Kidney tubule cell (primary cell): ENCODE data around the gene BNIP3.

Source experiments
- DNase-seq: peaks from one replicate; pipeline ENCODE4 v3.0.0-alpha.2; 2018; ENCODE audit warnings: low spot score

Gene BNIP3

DNA sequence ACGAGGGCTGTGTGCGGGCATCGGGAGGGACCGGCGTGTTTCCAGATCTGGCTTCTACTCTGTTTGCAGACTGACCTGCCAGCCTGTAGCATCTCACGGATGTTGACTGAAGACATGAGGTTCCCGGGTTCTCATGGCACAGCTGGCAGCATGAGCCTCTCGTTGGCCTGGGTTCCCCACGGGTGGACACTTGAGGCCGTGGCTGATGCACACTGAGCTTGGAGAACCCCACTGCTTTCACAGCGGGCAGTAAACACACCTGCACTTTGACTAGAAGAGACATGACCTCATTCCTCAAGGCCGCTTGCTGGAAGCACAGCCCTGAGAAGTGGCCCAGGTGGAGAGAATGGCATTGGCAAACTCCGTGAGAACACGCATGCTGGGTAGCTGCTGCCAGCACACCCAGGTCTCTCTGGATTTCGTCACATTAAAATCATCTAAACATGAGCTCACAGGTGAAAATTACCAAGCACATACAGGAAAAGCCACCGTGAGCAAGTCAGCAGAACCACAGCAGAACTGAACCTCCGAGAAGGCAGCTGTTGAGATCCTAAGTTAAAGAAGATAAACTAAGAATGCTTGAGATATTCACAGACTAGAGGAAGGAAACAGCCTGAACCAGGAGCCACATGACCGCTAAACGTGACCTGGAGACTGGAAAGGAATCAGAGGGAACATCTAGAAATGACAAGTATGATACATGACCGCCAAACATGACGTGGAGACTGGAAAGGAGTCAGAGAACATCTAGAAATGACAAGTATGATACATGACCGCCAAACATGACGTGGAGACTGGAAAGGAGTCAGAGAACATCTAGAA lies 32.5 kb downstream of the BNIP3 start:
- DNase-seq, result no peak

DNA sequence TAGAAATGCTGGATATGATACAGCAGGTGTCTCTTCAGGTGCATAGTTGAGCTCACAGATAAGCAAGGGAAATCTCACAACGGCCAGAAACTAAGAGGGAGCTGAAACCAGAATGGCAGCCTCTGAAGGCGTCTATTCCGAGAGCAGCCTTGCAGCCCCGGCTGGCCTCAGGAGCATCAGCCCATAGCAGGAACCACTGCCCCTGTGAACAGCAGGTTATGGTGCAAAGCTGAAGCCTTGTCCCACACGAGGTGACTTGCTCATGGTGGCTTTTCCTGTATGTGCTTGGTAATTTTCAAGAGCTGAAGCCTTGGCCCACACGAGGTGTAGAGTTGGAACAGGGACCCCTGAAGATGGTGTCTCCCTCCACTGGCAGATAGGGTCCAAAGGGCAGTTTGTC lies 33.2 kb downstream of the BNIP3 start:
- DNase-seq, result no peak

DNA sequence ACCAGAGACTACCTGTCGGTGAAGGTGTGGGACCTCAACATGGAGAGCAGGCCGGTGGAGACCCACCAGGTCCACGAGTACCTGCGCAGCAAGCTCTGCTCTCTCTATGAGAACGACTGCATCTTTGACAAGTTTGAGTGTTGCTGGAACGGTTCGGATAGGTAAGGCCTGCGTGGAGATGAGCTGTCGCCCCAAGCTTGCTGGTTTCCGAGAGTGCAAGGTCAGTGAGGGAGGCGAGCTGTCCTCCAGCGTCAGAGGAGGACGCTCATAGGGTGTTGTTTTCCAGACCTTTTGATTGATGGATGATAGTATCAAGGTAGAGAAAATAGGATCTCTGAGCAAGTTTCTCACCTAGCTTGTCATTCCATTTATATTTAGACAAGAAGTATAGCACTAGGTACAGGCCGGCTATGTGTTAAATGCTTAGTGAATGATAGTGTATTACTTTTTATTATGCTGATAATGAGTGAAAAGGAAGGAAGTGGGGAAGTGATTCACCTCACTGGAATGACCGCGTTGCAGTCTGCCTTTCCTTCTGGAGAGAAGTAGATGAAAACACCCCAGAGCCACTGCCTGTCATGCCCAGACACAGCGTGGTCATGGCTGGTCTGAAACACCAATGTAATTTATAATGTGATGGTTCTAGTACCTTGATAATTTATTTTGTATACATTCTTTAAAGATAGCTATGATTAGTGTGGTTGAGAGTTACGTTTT lies 33.9 kb downstream of the BNIP3 start:
- DNase-seq, result peak; percentile 82

DNA sequence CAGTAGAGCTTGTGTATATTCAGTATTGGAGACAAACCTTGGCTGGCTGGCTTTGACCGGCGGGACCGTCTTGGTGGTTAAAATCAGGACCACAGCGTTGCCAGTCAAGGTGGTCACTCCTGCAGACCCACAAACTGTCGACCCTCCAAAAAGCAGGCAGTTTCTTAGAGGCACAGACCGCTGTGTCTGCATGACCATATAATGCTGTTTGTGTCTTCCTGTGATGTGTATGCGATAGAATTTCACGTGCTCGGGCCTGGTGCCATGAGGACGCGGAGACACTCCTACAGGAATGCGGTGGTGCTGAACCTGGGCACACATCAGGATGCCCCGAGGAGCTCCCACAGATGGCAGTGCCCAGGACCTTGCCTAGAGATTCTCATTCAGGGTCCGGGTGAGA lies 34.8 kb downstream of the BNIP3 start:
- no peak for DNase-seq

DNA sequence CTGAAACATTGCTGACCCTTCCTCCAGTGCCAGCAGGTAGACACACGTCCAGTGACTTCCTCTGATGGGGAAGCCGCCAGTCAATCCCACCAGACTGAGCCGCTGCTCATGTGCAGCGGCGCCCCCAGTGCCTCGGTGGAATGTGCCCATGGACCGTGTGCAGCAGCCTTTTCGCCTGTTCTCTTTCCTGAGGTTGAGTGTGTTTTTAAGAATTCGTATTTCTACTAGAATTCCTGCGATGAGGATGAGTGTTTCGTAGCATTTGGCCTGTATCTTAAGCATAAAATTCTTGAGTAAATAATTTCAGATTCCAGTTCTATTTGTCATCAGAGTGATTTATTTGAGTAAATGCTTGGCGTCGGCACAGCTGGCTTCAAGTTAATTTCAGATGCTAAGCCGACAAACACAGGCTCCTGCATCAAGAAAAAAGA lies 35.4 kb downstream of the BNIP3 start:
- peak; percentile 63 for DNase-seq

DNA sequence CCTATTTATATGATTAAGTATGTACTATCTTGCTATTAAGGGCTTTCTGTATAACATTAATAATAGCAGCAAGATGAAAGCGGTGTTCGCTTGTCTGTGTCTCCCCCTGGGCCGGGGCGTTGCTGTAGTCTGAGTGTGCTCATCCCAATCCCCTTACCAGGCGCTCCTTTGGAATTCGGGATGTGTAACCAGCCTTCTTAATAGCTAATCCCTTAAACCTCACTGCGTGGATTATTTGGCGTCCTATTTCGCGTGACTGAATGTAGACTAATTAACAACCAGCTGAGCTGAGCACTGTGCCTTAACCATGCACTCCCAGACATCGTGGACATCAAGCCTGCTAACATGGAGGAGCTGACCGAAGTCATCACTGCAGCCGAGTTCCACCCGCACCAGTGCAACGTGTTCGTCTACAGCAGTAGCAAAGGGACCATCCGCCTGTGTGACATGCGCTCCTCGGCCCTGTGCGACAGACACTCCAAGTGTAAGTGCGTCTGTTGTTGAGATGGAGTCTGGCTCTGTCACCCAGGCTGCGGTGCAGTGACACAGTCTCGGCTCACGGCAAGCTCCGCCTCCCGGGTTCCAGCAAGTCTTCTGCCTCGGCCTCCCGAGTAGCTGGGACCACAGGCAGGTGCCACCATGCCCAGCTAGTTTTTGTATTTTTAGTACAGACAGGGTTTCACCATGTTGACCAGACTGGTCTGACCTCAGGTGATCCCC lies 36.6 kb downstream of the BNIP3 start:
- peak; percentile 50 for DNase-seq

DNA sequence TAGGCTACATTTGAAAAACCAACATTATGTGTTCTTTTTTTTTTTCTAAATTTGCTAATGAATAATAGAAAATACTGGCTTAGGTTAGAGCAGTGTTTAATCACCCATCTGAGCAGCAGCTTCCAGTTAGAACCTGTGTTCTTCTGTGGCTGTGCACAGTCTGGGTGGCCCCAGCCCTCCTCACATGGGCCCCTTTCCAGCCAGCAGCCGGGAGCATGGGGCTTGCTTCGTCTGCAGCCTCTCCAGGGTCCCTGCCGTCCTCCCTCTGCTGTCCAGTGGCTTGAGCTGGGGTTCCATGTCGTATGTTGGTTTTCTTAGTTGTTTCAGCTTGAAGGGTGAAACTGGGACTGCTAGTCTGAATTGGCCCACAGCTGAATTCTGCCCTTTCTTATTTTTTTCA lies 37.3 kb downstream of the BNIP3 start:
- DNase-seq, result no peak

DNA sequence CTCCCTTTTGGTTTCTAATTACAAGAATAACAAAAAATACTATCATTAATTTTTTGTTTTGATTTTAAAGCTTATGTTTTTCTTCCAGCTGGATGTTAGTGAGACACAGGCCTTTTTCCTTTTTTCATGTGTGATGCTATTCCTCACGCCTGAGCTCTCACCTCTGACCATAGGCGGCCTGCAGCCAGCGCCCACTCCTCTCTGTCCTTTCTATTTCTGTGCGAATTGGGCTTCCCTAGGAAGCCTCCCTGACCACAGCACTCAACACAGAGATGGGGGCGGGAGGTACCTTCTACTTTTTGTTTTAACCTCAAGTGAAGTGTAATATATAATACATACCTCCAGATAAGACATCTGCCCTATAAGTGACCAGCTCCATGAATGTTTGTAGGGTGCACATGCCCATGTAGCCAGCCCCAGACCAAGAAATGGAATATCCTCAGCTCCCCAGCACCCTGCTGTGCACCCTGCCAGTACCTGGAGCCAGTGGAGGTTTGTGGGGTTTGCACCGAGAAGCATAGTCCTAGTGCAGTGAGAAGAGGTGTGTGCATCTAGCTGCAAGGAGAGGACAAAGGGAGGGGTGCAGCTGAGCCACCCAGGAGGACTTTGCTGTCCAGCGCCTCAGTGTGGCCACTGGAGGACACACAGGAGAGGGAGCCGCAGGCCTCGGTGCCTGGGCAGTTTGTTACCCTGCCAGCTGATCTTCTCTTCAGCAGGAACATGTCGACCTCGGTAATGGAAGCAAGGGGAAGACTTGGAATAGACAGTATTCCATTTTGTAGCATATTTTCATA lies 38.5 kb downstream of the BNIP3 start:
- DNase-seq, result peak; percentile 53

DNA sequence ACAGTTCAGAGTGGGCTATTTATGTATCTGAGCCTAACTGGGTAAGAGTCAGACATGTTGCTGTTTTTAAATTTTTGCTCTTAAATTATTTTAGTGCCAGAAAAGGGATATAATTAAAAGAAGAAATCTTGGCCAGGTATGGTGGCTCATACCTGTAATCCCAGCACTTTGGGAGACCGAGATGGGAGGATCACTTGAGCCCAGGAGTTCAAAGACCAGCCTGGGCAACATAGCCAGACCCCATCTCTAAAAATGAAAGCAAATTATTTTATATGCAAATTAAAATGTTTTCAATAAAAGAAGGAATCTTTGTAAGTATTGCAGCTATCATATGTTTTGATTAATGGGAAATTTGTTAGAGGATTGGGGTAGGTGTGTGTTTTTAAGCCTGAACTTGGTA lies 39.3 kb downstream of the BNIP3 start:
- no peak for DNase-seq

DNA sequence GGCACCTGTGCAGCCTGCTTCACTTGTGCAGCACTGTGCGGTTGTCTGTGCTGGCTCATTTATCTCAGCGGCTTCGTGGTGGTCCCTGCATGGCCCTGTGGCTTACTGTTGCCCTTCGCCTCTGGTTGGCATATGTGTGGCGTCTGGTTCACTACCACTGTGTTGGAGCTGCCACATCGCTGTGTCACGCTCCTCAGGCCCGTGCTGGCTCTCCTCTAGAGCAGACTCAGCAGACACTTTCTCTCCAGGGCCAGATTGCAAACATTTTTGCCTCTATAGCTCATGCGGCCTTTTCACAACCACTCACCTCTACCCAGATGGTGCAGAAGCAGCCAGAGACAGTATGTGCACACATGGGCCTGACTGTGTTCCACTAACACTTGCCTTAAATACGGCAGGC lies 43.0 kb downstream of the BNIP3 start:
- no peak for DNase-seq

DNA sequence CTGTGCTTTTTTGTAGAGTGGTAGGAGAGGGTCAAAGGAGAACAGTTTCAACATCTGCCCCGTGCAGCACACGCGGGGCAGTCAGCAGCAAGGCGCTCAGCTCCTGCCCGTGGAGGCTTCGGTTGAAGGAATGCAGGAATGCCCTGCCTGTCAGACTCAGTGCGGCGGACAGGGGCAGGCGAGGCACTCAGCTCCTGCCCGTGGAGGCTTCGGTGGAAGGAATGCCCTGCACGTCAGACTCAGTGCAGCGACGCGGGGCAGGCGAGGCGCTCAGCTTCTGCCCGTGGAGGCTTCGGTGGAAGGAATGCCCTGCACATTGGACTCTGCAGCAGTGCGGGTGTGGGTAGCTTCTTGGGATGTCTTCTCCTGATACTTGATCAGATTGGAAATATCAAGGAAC lies 43.9 kb downstream of the BNIP3 start:
- peak; percentile 65 for DNase-seq

DNA sequence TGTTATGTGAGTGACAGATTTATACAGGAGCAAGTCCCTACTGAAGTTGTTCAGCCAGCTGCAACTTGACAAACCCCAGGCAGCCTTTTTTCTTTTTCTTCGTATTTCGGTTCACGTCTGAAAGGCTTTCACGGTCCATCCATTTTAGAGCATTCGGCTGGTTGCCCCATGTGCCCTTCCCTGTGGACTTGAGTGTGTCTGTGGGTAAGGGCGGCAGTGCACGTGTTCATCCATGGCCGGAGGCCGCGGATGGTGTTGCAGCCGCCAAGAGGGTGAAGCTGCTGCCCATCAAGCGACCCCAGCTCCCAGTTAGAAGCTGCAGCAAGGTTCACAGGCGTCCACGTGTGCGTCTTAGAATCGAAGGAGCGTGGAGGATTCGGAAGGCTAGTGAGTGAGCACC lies 45.0 kb downstream of the BNIP3 start:
- no peak for DNase-seq

DNA sequence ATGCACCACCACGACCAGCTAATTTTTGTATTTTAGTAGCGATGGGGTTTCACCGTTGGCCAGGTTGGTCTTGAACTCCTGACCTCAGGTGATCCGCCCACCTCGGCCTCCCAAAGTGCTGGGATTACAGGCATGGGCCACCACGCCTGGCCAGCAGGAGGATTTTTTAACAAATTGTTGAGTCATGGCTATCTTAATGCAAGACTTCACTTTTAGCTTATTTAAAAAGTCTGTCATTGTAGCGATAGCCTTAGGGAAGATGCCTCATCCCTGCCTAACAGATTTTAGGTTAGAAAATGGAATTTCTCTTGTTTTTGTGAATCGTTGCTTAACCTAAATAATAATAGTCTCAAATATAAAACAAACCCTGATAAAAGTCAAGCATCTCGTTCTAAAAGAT lies 45.4 kb downstream of the BNIP3 start:
- DNase-seq, result no peak

DNA sequence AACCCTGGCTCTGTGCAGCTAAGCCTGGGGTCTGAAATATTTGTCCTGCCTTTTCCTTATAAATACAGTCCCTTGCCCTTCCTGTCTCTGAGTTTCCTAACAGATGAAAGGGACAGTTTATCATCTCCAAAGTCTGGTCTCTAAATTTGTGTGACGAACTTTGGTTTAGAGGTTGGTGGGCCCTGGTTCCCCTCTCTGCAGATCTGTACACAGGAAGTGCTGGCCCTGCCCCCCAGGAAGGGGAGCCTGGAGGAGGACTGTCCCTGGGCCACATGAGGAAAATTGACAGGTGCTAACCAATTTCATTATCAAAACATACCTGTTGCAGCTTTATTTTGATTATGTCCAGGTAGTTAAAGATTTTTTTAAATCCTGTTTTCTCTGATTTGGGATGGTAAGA lies 46.5 kb downstream of the BNIP3 start:
- no peak for DNase-seq

DNA sequence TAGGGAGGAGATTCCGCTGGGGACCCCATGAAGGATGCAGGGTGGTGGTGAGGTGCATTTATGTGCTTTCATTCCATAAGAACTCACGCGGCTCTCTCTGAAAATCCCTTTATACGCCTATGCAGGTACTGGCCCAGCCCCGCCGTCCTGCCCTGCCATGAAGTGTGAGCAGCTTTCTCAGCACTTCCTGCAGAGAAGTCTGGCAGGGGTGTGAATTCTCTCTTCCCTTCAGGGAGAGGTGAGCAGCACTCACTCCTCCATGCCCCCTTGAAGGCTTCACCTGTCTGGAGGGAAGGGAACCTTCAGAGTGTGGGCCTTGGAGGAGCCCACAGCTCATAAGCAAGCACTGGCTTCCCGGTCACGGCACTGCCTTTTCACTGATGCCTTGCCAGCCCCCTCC lies 47.0 kb downstream of the BNIP3 start:
- DNase-seq, result no peak

DNA sequence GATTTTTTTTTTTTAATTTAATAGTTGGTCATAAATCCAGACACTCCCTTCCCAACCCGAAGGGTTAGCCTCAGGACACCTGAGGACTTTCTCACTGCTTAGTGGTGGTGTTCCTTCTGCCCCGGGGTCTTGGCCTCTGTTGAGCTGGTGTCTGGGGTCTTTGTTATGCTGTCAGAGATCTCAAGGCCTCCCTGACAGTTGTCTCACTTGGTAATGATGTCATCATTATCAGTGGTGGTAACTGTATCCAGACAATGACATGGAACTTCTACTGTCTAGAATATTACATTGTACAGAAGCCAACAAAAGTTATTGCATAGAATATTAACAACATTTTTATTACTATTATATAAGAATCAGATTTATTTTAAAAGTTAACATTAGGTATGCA lies 48.0 kb downstream of the BNIP3 start:
- no peak for DNase-seq

DNA sequence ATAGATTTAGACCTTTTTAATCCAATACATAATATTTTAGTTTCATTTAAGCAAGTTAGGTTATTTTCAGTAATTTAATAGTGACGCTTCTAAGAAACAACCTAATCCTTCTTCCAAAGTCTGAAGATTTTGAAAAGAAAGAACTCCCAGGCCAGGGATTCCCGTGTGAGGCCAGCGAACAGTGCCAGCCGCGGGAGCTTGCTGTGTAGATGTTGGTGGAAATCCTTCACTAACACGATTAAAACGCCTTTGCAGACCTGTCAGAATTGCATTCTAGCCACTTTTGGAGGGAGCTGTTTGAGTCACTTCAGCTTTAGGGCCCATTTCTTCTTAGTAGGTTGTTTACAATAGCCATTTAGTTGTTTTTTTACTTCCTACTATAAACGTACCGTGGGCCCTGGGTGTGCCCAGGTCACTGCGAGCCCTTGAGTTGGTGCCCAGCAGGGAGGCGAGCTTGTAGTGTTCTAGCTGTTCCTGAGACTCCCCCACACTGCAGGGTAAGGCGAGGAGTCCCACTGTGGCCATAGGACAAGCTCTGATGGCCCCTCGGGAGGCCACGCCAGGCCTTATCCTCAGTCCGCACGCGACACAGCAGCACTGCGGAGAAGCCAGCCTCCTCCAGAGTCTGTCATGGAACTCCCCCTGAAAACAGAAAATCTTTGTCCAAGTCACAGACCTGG lies 48.6 kb downstream of the BNIP3 start:
- DNase-seq, result no peak

DNA sequence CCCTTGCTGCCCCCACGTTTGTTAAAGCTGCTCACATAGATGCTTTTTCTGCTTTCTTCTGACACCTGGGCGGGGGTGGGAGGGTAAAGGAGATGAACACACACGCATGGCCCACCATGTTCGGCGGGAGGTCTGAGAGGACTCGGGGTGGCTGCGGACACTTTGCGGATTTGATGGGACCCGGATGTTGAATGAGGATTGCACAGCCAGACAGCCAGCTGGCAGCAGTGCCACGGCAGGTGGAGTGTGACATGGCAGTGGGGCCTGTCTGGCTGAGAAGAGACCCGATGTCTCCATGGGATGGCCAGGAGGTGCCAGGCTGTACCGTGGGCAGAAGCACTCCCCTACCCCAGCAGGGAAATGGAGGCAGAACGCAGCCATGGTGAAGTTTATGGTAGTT lies 49.7 kb downstream of the BNIP3 start:
- no peak for DNase-seq

DNA sequence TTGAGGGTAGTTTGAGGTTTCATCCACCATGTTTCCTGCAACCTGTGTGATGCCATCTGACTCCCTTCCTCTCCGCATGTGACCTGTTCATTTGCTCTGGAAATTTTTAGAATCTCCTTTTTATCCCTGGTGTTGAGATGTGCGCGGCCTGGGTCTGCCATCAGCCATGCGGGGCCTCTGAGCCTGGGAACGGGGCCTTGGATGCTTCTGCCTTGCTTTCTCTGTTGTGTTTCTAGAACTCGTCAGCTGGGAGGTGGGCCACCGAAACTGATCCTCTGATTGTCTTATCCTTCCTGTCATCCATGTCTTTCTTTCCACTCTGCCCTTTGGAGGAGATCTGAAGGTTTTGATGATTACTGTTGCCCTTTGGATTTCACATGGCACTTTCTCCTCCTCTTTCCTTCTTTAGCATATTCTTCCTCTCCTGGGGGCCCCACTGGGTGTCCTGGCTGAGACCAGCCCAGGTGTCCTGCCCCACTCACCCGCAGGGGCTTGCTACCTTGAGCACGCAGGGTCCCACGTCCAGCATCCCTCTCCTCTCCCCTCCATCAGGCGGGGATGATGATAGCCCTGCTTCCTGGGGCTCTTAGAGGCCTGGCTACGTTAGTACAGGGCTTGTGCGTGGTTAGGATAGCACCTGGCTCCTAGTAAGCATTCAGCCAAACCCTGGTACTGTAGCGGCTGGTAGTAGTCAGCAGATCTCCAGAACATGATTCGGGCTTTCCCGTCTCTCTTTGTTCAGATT lies 51.0 kb downstream of the BNIP3 start:
- no peak for DNase-seq

DNA sequence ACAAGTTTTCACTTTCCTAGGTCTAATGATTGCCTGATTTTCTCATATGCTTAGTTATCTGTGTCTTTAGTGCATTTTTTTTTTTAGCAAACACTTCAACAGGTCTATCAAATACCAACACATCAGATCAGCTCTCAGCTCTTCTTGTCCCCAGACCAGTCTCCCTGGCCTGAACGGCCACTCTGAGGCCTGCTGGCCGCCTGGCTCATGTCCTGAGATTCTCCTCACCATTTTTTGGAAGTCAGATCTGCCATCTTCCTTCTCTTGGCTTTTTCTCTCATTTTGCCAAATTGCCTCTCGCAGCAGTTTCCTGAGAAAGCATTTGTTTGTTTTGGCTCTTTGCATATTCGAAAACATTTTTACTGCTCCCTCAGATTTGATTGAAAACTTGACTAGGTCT lies 51.6 kb downstream of the BNIP3 start:
- DNase-seq, result no peak
